Activated B cell treated with CpG ODN at 0.5 μM for 24 hours (primary cell): ENCODE measurements around the gene IGLL1. TPM values are rescaled to one million over a fixed set of nuclear protein-coding genes. Genes with fewer than 3 reads are reported as not detected.
"Not testable (repeated sequence)": the region's sequence is repeated elsewhere in the genome, so short reads cannot be mapped to it uniquely, and the experiment has no call there.

Source experiments
- ATAC-seq: fragments of 200-7000 bp; cut with Tn5 transposase; one replicate; pipeline ENCODE4 v1.10.0; 2021; ENCODE audit warnings: low read depth, mild to moderate bottlenecking, moderate library complexity
- CTCF ChIA-PET: fragments of 350-600 bp; sonication (Branson Sonifier 250); formaldehyde crosslinking; loops from one replicate; lab custom pipeline; 2021; ENCODE audit warnings: antibody characterized with exemption; lab: Charles Lee
- POLR2A ChIA-PET: fragments of 350-600 bp; sonication (Branson Sonifier 250); formaldehyde crosslinking; loops from one replicate; lab custom pipeline; 2021; ENCODE audit warnings: antibody characterized with exemption; lab: Charles Lee
- DNase-seq: peaks from one replicate; pipeline ENCODE4 v3.0.0; 2022
- H3K27ac Mint-ChIP-seq: one replicate; pipeline ENCODE4 v1.8.0; 2020; ENCODE audit warnings: mixed read lengths
- H3K27me3 Mint-ChIP-seq: one replicate; pipeline ENCODE4 v1.8.0; 2021; ENCODE audit warnings: mixed read lengths
- H3K36me3 Mint-ChIP-seq: one replicate; pipeline ENCODE4 v1.8.0; 2021; ENCODE audit warnings: low read depth, mixed read lengths
- H3K4me1 Mint-ChIP-seq: one replicate; pipeline ENCODE4 v1.8.0; 2021; ENCODE audit warnings: mixed read lengths
- H3K4me3 Mint-ChIP-seq: one replicate; pipeline ENCODE4 v1.8.0; 2020; ENCODE audit warnings: mild to moderate bottlenecking, mixed read lengths
- H3K9me3 Mint-ChIP-seq: one replicate; pipeline ENCODE4 v1.8.0; 2020; ENCODE audit warnings: mixed read lengths
- CTCF ChIP-seq: fragments of 200-600 bp; IDR thresholded peaks from one replicate; pipeline ENCODE4 v1.8.0; 2022; ENCODE audit warnings: antibody characterized with exemption, mild to moderate bottlenecking
- intact Hi-C: fragments of 100-400 bp; cut with micrococcal nuclease; formaldehyde crosslinking; loops from one replicate; pipeline ENCODE4 v1.15.1; 2024
- total RNA-seq: library from RNA; stranded (reverse); gene quantifications from 2 replicates; pipeline ENCODE4 v1.2.3, GENCODE V29; 2022

The IGLL1 gene
- total RNA-seq, 1 donor from 2014 or later, result not detected

DNA sequence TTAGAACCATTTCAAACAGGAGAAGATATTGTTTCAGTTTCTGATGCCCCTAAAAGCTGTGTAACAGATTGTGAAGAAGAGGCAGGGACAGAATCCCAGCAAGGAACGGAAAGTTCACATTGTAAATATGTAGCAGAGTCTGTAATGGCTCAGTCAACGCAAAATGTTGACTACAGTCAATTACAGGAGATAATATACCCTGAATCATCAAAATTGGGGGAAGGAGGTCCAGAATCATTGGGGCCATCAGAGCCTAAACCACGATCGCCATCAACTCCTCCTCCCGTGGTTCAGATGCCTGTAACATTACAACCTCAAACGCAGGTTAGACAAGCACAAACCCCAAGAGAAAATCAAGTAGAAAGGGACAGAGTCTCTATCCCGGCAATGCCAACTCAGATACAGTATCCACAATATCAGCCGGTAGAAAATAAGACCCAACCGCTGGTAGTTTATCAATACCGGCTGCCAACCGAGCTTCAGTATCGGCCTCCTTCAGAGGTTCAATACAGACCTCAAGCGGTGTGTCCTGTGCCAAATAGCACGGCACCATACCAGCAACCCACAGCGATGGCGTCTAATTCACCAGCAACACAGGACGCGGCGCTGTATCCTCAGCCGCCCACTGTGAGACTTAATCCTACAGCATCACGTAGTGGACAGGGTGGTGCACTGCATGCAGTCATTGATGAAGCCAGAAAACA is 40.8 kb downstream of the IGLL1 start:
- ChIA-PET CTCF (interaction anchor here (0.9 to 1.6 kb wide), 4 partner anchors 51 to 314 kb away, joined by 3 to 7 read pairs (median 4); no protein-coding TSS in a partner anchor), POLR2A (no interaction called here)
- ATAC-seq (peak; percentile 100), DNase-seq (peak; percentile 50)
- intact Hi-C loops, result loop anchor here (1.0 to 2.0 kb wide), 5 partner anchors 17 to 360 kb away; no protein-coding TSS in a partner anchor
- Mint-ChIP-seq H3K4me3 (peak overlapping the region; percentile 30), H3K9me3 (no peaks in the 10 kb centered on the region), H3K27ac (no peak overlapping the region), H3K4me1 (peaks cover 24% of the 10 kb centered on the region), H3K36me3 (no peaks in the 10 kb centered on the region), H3K27me3 (no peaks in the 10 kb centered on the region)
- TF ChIP-seq CTCF, result peak; percentile 40

DNA sequence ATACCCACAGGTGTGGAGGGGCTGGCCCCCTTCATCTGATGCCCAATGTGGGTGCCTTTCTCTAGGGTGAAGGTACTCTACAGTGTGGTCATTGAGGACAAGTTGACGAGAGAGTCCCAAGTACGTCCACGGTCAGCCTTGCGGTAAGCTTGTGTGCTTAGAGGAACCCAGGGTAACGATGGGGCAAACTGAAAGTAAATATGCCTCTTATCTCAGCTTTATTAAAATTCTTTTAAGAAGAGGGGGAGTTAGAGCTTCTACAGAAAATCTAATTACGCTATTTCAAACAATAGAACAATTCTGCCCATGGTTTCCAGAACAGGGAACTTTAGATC is 41.4 kb downstream of the IGLL1 start:
- DNase-seq, H3K27me3 Mint-ChIP-seq, H3K9me3 Mint-ChIP-seq, H3K4me3 Mint-ChIP-seq, POLR2A ChIA-PET, H3K27ac Mint-ChIP-seq, H3K36me3 Mint-ChIP-seq, ATAC-seq: not testable (repeated sequence)
- intact Hi-C loops, result loop anchor here (1.0 to 2.0 kb wide), 5 partner anchors 16 to 360 kb away; no protein-coding TSS in a partner anchor
- CTCF ChIA-PET, result interaction anchor here (0.9 to 1.6 kb wide), 2 partner anchors 312 to 314 kb away, joined by 3 to 7 read pairs; no protein-coding TSS in a partner anchor
- H3K4me1 Mint-ChIP-seq, result peaks cover 24% of the 10 kb centered on the region

GRCh38 chr22:23537830-23538695 is 42.0 kb downstream of the IGLL1 start:
- CTCF ChIA-PET, result interaction anchor here (0.9 to 1.6 kb wide), 2 partner anchors 312 to 315 kb away, joined by 3 to 7 read pairs; no protein-coding TSS in a partner anchor

GRCh38 chr22:23537416-23537815 is 42.7 kb downstream of the IGLL1 start:
- no peak for ATAC-seq
- ChIA-PET CTCF (no interaction called here), POLR2A (no interaction called here)
- no peaks in the 10 kb centered on the region for H3K27me3 Mint-ChIP-seq
- peaks cover 24% of the 10 kb centered on the region for H3K4me1 Mint-ChIP-seq
- no peaks in the 10 kb centered on the region for H3K9me3 Mint-ChIP-seq
- H3K4me3 Mint-ChIP-seq, result no peak overlapping the region
- intact Hi-C loops, result no loop called here
- TF ChIP-seq CTCF, result no peak
- DNase-seq, result no peak
- no peaks in the 10 kb centered on the region for H3K36me3 Mint-ChIP-seq
- H3K27ac Mint-ChIP-seq, result no peak overlapping the region

More at GRCh38 chr22:23537830-23538695, 42.0 kb downstream of the IGLL1 start:
- H3K9me3 Mint-ChIP-seq, H3K4me3 Mint-ChIP-seq, H3K27me3 Mint-ChIP-seq, DNase-seq, ATAC-seq, H3K27ac Mint-ChIP-seq, POLR2A ChIA-PET, H3K36me3 Mint-ChIP-seq: not testable (repeated sequence)
- peaks cover 24% of the 10 kb centered on the region for H3K4me1 Mint-ChIP-seq
- intact Hi-C loops, result loop anchor here (2.0 kb wide), 1 partner anchor 359 kb away; no protein-coding TSS in a partner anchor

GRCh38 chr22:23536821-23537345 is 43.2 kb downstream of the IGLL1 start:
- intact Hi-C loops, result no loop called here
- no peak overlapping the region for H3K4me3 Mint-ChIP-seq
- POLR2A ChIA-PET, result no interaction called here
- no peak overlapping the region for H3K27ac Mint-ChIP-seq
- peaks cover 1% of the 10 kb centered on the region for H3K27me3 Mint-ChIP-seq
- ATAC-seq (no peak), DNase-seq (no peak)
- CTCF ChIA-PET, result no interaction called here
- no peaks in the 10 kb centered on the region for H3K9me3 Mint-ChIP-seq
- no peaks in the 10 kb centered on the region for H3K36me3 Mint-ChIP-seq
- peaks cover 24% of the 10 kb centered on the region for H3K4me1 Mint-ChIP-seq
- TF ChIP-seq CTCF, result no peak

DNA sequence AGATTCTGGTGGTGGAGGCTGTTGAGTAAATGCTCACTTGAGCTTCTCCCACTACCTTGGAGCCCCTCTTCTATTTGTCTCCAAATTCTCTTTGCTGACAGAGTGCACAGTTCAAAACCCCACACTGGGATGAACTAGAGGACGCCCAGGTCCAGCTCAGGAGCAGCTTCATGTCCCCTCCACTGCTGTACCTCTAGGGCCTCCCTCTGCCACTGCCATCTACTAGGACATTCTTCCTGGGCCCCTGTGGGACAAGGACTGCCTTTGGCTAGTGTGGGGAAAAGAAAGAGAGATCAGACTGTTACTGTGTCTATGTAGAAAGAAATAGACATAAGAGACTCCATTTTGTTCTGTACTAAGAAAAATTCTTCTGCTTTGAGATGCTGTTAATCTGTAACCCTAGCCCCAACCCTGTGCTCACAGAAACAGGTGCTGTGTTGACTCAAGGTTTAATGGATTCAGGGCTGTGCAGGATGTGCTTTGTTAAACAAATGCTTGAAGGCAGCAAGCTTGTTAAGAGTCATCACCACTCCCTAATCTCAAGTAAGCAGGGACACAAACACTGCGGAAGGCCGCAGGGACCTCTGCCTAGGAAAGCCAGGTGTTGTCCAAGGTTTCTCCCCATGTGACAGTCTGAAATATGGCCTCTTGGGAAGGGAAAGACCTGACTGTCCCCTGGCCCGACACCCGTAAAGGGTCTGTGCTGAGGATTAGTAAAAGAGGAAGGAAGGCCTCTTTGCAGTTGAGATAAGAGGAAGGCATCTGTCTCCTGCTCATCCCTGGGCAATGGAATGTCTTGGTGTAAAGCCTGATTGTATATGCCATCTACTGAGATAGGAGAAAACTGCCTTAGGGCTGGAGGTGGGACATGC is 44.1 kb downstream of the IGLL1 start:
- Mint-ChIP-seq H3K27ac (peak overlapping the region; percentile 62), H3K4me1 (peaks cover 24% of the 10 kb centered on the region)
- H3K27me3 Mint-ChIP-seq, H3K4me3 Mint-ChIP-seq, ATAC-seq, H3K36me3 Mint-ChIP-seq, intact Hi-C loops, DNase-seq, H3K9me3 Mint-ChIP-seq: not testable (repeated sequence)
- POLR2A ChIA-PET, result interaction anchor here (0.6 kb wide), 1 partner anchor 41 kb away, joined by 13 read pairs; no protein-coding TSS in a partner anchor
- CTCF ChIA-PET, result interaction anchor here (0.6 kb wide), 1 partner anchor 242 kb away, joined by 3 read pairs; no protein-coding TSS in a partner anchor
